GM23338 (cell line): ENCODE measurements around the gene GZMB. TPM values are rescaled to one million over a fixed set of nuclear protein-coding genes. Genes with fewer than 3 reads are reported as not detected.

Source experiments
- ATAC-seq: fragments of 200-7000 bp; cut with Tn5 transposase; 3 replicates; pipeline ENCODE4 v1.9.1; 2020
- DNase-seq: peaks from one replicate; pipeline ENCODE4 v3.0.0-alpha.2; 2015; ENCODE audit warnings: low spot score
- H2AFZ ChIP-seq: fragments of 200-600 bp; sonication (generic); 2 replicates; pipeline ENCODE4 v1.8.0; 2016; ENCODE audit warnings: antibody characterized with exemption, mild to moderate bottlenecking, moderate library complexity
- H3F3A ChIP-seq: fragments of 200-600 bp; sonication (generic); replicated peaks from 2 replicates; pipeline ENCODE4 v1.8.0; 2017; ENCODE audit warnings: antibody characterized with exemption, mixed run types, low read depth
- H3K27ac ChIP-seq: fragments of 200-600 bp; sonication (generic); 2 replicates; pipeline ENCODE4 v1.6.1; 2016; ENCODE audit warnings: low read depth
- H3K27me3 ChIP-seq: fragments of 200-600 bp; sonication (generic); 2 replicates; pipeline ENCODE4 v1.8.0; 2016; ENCODE audit warnings: mild to moderate bottlenecking, mixed run types, moderate library complexity; ENCODE audit not compliant: insufficient read depth
- H3K36me3 ChIP-seq: fragments of 200-600 bp; sonication (generic); 2 replicates; pipeline ENCODE4 v1.8.0; 2016; ENCODE audit warnings: mild to moderate bottlenecking; ENCODE audit not compliant: insufficient read depth
- H3K4me1 ChIP-seq: fragments of 200-600 bp; sonication (generic); 2 replicates; pipeline ENCODE4 v1.8.0; 2016; ENCODE audit warnings: mild to moderate bottlenecking, moderate library complexity; ENCODE audit not compliant: insufficient read depth
- H3K4me2 ChIP-seq: fragments of 200-600 bp; sonication (generic); 2 replicates; pipeline ENCODE4 v1.7.1; 2017; ENCODE audit warnings: mixed run types
- H3K4me3 ChIP-seq: fragments of 200-600 bp; sonication (generic); 2 replicates; pipeline ENCODE4 v1.6.1; 2016; ENCODE audit warnings: mixed run types
- H3K79me2 ChIP-seq: fragments of 200-600 bp; sonication (generic); replicated peaks from 2 replicates; pipeline ENCODE4 v1.8.0; 2017; ENCODE audit warnings: mild to moderate bottlenecking; ENCODE audit not compliant: insufficient read depth
- H3K9me2 ChIP-seq: fragments of 200-600 bp; sonication (generic); 2 replicates; pipeline ENCODE4 v1.8.0; 2017; ENCODE audit not compliant: insufficient read depth
- H4K20me1 ChIP-seq: fragments of 200-600 bp; sonication (generic); replicated peaks from 2 replicates; pipeline ENCODE4 v1.8.0; 2017; ENCODE audit warnings: mild to moderate bottlenecking; ENCODE audit not compliant: insufficient read depth
- H3K27ac Mint-ChIP-seq: 2 replicates; pipeline ENCODE4 v1.8.0; 2020; ENCODE audit warnings: inconsistent platforms, mild to moderate bottlenecking, moderate library complexity, mixed read lengths
- H3K27me3 Mint-ChIP-seq: 3 replicates; pipeline ENCODE4 v1.8.0; 2022; ENCODE audit warnings: low read depth, mild to moderate bottlenecking, moderate library complexity, mixed read lengths, inconsistent platforms; ENCODE audit not compliant: insufficient read depth, poor library complexity
- H3K36me3 Mint-ChIP-seq: 3 replicates; pipeline ENCODE4 v1.8.0; 2021; ENCODE audit warnings: low read depth, mild to moderate bottlenecking, inconsistent platforms, moderate library complexity, mixed read lengths
- H3K4me1 Mint-ChIP-seq: 3 replicates; pipeline ENCODE4 v1.8.0; 2020; ENCODE audit warnings: mild to moderate bottlenecking, inconsistent platforms, mixed read lengths
- H3K4me3 Mint-ChIP-seq: 3 replicates; pipeline ENCODE4 v1.8.0; 2021; ENCODE audit warnings: moderate library complexity, mild to moderate bottlenecking, inconsistent platforms, mixed read lengths
- H3K9me3 Mint-ChIP-seq: 3 replicates; pipeline ENCODE4 v1.8.0; 2020; ENCODE audit warnings: moderate library complexity, mild to moderate bottlenecking, inconsistent platforms, mixed read lengths
- CREB1 ChIP-seq: fragments of 250-450 bp; sonication (Bioruptor Pico); IDR thresholded peaks from 2 replicates; pipeline ENCODE4 v1.5.0; 2020; ENCODE audit warnings: low read depth, mild to moderate bottlenecking, moderate library complexity
- EZH2 ChIP-seq: fragments of 200-600 bp; sonication (generic); IDR thresholded peaks from one replicate; pipeline ENCODE4 v1.8.0; 2017; ENCODE audit warnings: antibody characterized with exemption, mild to moderate bottlenecking, low read depth; ENCODE audit not compliant: unreplicated experiment
- EZH2phosphoT487 ChIP-seq: fragments of 200-600 bp; sonication (generic); IDR thresholded peaks from one replicate; pipeline ENCODE4 v1.8.1; 2018; ENCODE audit warnings: antibody characterized with exemption; ENCODE audit not compliant: unreplicated experiment
- JUNB ChIP-seq: IDR thresholded peaks from one replicate; pipeline ENCODE4 v1.6.1; 2016; ENCODE audit warnings: antibody characterized with exemption; ENCODE audit not compliant: unreplicated experiment
- NANOG ChIP-seq: IDR thresholded peaks from 2 replicates; pipeline ENCODE4 v1.6.1; 2016; ENCODE audit warnings: antibody characterized with exemption, borderline replicate concordance
- POLR2AphosphoS5 ChIP-seq: IDR thresholded peaks from 2 replicates; pipeline ENCODE4 v1.6.1; 2016; ENCODE audit warnings: antibody characterized with exemption, low read depth
- REST ChIP-seq: IDR thresholded peaks from one replicate; pipeline ENCODE4 v1.6.1; 2018; ENCODE audit warnings: antibody characterized with exemption; ENCODE audit not compliant: unreplicated experiment
- STAT1 ChIP-seq: IDR thresholded peaks from one replicate; pipeline ENCODE4 v1.6.1; 2016; ENCODE audit warnings: antibody characterized with exemption; ENCODE audit not compliant: unreplicated experiment
- ZNF114 ChIP-seq: fragments of 250-450 bp; sonication (Bioruptor Pico); IDR thresholded peaks from 2 replicates; pipeline ENCODE4 v1.5.0; 2020; ENCODE audit warnings: mild to moderate bottlenecking, moderate library complexity
- ZNF331 ChIP-seq: fragments of 250-450 bp; sonication (Bioruptor Pico); IDR thresholded peaks from 2 replicates; pipeline ENCODE4 v1.5.0; 2020; ENCODE audit warnings: low read depth, mild to moderate bottlenecking, moderate library complexity
- ZNF462 ChIP-seq: fragments of 250-450 bp; sonication (Bioruptor Pico); IDR thresholded peaks from 2 replicates; pipeline ENCODE4 v1.5.0; 2020; ENCODE audit warnings: mild to moderate bottlenecking, moderate library complexity
- polyA plus RNA-seq: library from polyadenylated mRNA; unstranded; fragments of >200 nt; fragmentation: Nextera tagmentation; extraction: Ambion mirVana; gene quantifications from 2 replicates; pipeline ENCODE4 v1.2.1, GENCODE V29; 2016
- total RNA-seq: library from RNA; depleted of rRNA; stranded (reverse); fragments of >200 nt; shearing (Covaris generic); gene quantifications from 2 replicates; pipeline ENCODE4 v1.2.3, GENCODE V29; 2014
- TF ChIP-seq, protein P1 (sequence below): IDR thresholded peaks from 2 replicates; pipeline ENCODE4 v1.6.1; 2016; ENCODE audit warnings: antibody characterized with exemption
- TF ChIP-seq, protein P2 (sequence below), 2 experiments: fragments of 200-600 bp in 1 of 2; sonication (generic) in 1 of 2; conservative IDR thresholded peaks; 2 replicates each; pipeline versions ENCODE4 v1.5.1 to v1.6.1; 2016 to 2017; ENCODE audit warnings: antibody characterized with exemption in 2 of 2, low read depth in 2 of 2, mild to moderate bottlenecking in 2 of 2, moderate library complexity in 1 of 2

Gene GZMB
- total and polyA plus RNA-seq, 2 experiments from 2014 or later: not detected

- Histone ChIP-seq H4K20me1 (no peaks in the 10 kb centered on the region), H3K36me3 (no peaks in the 10 kb centered on the region), H3K27me3 (no peaks in the 10 kb centered on the region), H3K79me2 (no peaks in the 10 kb centered on the region), H3K4me3 (no peak overlapping the region), H3K4me2 (no peak overlapping the region), H3K9me2 (peaks cover 3% of the 10 kb centered on the region; the same call in 1 of the 2 replicates), H3K27ac (no peak overlapping the region), H2AFZ (no peak overlapping the region), H3F3A (no peaks in the 10 kb centered on the region), H3K4me1 (no peaks in the 10 kb centered on the region)
- H3K27ac Mint-ChIP-seq: no peak overlapping the region
- H3K9me3 Mint-ChIP-seq: no peaks in the 10 kb centered on the region; the same call in 1 of the 3 replicates
- H3K27me3 Mint-ChIP-seq: peaks cover 6% of the 10 kb centered on the region
- ATAC-seq: no peak
- no peaks in the 10 kb centered on the region for H3K36me3 Mint-ChIP-seq
- H3K4me3 Mint-ChIP-seq: no peak overlapping the region
- peaks cover 6% of the 10 kb centered on the region for H3K4me1 Mint-ChIP-seq
- no peak for DNase-seq
- no peak for TF ChIP-seq CREB1 (CRISPR knock-in tag)
- TF ChIP-seq POLR2AphosphoS5: no peak
- no peak for TF ChIP-seq ZNF462 (CRISPR knock-in tag)
- TF ChIP-seq EZH2: no peak
- TF ChIP-seq NANOG: no peak
- TF ChIP-seq ZNF114 (CRISPR knock-in tag): no peak
- no peak for TF ChIP-seq ZNF331 (CRISPR knock-in tag)
- TF ChIP-seq EZH2phosphoT487: no peak
- TF ChIP-seq, protein P1, sequence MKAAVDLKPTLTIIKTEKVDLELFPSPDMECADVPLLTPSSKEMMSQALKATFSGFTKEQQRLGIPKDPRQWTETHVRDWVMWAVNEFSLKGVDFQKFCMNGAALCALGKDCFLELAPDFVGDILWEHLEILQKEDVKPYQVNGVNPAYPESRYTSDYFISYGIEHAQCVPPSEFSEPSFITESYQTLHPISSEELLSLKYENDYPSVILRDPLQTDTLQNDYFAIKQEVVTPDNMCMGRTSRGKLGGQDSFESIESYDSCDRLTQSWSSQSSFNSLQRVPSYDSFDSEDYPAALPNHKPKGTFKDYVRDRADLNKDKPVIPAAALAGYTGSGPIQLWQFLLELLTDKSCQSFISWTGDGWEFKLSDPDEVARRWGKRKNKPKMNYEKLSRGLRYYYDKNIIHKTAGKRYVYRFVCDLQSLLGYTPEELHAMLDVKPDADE: no peak
- TF ChIP-seq JUNB: no peak
- TF ChIP-seq, protein P2, sequence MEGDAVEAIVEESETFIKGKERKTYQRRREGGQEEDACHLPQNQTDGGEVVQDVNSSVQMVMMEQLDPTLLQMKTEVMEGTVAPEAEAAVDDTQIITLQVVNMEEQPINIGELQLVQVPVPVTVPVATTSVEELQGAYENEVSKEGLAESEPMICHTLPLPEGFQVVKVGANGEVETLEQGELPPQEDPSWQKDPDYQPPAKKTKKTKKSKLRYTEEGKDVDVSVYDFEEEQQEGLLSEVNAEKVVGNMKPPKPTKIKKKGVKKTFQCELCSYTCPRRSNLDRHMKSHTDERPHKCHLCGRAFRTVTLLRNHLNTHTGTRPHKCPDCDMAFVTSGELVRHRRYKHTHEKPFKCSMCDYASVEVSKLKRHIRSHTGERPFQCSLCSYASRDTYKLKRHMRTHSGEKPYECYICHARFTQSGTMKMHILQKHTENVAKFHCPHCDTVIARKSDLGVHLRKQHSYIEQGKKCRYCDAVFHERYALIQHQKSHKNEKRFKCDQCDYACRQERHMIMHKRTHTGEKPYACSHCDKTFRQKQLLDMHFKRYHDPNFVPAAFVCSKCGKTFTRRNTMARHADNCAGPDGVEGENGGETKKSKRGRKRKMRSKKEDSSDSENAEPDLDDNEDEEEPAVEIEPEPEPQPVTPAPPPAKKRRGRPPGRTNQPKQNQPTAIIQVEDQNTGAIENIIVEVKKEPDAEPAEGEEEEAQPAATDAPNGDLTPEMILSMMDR (conservative IDR thresholded peaks at IDR 0.05; ENCODE audit: low read depth in 2 of 2): no peak
- no peak for TF ChIP-seq REST
- no peak for TF ChIP-seq STAT1
Observed at GRCh38 chr14:24613747-24614146, 20.2 kb downstream of the GZMB start.
